Fibroblast of gingiva (primary cell): ENCODE data around the gene CEP43.

Source experiments
- DNase-seq: peaks from one replicate; pipeline ENCODE4 v3.0.0-alpha.2; 2011; ENCODE audit warnings: low read depth

CEP43 gene

DNA sequence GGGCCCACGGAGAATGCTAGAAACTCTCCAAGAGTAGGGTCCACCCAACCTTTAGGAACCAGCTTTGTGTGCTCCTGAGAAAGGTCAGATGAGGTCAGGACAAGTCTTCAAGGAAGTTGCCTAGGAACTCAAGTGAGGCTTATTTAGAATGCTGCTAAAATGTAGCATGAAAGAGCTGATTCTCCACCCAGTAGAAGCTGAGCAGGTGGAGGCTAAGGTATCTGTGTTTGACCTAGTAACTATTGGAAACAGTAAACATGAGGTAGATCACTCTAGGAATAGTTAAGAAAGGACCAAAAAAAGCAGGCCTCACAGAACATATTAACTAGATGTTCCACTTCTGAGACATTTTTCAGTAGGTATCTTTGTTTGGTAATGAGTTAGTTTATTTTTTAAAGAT is 13.9 kb downstream of the CEP43 start:
- DNase-seq = no peak

DNA sequence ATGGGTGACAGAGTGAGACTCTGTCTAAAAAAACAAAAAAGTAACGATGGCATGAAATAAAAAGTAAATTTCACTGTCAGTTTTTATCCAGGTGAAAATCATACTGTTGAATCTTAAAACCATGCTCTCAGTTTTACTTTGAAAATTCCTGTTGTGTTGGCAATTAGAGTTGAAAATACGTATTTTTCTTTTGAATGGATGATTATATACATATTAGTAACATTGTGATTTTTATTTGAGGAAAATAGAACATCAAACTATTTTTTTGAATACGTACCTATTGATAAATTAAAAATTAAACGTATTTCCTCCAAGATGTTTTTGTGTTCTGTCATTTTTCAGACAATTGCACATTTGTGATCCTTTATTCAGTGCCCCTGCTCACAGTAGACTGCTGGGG is 14.7 kb downstream of the CEP43 start:
- no peak for DNase-seq

DNA sequence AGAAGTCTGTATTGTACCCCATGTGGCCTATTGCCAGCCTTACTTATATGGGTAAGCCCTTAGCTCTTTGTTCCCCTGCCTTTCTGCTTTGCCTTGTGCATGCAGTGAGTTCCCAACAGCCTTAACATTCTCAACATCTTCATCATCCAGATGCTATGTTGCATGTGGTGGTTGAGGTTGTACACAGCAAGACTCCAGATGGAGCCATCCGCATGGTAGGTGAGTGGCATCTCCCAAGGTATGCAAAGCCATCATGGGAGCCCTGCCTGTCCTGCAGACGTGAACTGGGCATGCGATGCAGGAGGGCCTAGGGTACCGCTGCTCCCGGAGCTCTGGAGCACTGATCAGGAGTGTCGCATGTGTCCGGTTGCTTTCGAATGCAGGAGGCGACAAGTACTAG is 16.1 kb downstream of the CEP43 start:
- DNase-seq = no peak

DNA sequence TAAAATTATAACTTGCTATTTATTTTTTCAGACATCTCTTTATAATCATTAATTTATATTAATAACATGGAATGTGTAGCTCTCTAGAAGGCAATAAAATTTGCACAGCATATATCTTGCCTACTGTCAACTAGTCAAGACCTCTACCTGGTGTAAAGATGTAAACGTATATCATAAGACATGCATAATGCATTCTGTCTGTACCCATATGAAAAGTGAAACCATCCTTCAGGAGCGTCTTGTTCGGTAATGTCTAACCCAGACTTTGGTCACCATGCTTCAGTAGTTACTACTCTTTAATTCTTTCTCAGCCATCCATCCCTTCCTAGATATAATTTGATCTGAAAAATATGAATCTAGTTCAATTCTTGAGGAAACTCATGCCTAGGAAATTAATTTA is 21.0 kb downstream of the CEP43 start:
- no peak for DNase-seq

DNA sequence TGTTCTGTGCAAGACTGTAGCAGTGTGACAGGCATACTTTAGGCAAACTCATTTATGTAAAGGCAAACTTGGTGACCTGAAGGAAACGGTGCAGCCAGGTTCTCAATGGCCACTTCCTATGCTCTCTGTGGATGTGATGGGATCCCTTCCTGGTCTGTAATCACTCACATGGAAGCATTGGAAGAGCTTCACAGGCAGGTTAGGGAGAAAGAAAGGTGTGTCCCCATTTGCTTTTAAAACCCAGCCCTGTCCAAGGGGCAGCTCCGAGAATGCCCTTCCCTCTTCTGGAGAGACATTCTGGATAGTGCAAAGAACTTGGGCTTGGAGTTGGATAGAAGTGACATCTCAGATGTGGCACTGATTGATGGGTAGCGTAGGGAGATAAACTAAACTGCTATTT is 28.1 kb downstream of the CEP43 start:
- DNase-seq = no peak

DNA sequence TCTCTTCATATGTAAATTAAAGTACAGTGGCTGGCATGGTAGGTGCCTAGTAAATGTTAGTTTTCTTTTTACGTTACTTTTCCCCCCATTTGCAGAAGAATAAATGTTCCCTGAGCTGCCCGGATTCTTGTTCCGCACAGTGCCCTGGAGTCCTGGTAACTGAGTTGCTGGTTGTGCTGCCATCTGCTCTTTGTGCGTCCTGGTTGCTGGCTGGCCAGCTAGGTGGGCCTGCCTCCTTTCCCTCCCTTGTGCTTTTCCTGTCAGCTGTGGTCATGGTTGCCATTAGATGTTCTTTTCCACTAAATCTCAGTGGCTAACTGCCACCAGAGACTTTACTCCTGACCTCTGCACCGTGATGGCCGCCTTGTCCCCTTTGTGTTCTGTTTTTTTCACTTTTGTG is 28.6 kb downstream of the CEP43 start:
- DNase-seq = no peak

DNA sequence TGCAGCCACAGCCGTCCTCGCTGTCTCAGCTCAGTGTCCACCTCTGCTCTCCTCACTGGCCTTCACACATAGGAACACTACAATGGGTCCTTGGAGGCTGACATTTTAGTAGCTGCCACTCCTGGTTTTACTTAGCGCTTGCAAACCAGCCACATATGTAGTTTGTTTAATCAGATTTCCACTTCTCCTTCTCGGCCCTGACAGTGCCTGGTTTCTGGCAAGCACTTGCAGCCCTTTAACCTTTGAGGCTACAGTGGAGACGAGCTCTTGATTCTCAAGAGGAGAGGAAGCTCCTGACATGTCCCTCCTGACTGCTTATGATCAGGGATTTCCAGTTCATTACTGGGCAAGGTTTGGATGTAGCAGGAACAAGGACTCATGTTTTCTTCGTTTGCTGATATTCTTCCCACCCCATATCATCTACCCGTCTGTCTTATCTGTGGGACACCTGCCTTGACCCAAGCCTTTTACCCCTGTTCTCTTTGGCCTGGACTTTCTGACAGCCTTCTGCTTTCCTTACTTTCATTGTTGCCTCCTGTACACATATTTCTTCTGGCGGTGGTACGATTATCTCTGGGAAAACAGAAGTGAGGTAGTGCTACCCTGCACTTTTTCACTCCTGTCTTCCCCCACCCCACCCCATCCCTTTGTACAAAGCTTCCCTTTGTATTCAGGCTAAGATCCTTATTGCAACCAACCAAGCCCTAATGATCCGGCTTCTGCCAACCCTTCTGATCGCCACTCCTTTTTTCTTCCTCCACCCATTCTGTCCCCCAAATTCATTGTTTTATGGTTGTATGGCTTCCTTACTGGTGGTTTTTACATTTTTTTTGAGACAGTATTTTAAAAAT is 31.2 kb downstream of the CEP43 start:
- peak; percentile 17 for DNase-seq

DNA sequence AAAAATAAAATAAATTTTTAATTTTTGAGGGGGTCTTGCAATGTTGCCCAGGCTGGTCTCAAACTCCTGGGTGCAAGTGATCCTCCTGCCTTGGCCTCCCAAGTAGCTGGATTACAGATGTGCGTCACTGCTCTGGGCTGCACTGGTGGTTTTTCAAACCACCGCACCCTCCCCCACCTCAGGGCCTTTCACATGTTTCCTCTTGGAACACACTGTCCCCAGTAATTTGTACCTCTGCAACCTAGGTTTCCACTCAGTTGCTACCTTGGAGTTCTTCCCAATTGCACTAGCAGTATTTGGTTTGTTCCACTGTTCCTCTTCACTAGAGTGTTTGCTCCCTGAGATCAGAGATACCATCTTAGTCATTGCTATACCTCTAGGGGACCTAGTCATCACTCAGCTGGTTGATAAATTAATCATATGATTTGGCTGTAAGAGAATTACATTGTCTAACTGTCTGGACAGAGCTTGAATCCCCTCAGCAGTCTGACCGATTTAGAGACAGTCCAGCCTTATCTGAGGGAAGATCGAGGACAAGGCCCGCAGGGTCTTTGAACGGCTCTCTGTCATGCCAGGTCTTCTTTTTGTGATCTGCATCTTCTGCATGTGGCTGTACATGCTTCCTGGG is 32.0 kb downstream of the CEP43 start:
- no peak for DNase-seq

DNA sequence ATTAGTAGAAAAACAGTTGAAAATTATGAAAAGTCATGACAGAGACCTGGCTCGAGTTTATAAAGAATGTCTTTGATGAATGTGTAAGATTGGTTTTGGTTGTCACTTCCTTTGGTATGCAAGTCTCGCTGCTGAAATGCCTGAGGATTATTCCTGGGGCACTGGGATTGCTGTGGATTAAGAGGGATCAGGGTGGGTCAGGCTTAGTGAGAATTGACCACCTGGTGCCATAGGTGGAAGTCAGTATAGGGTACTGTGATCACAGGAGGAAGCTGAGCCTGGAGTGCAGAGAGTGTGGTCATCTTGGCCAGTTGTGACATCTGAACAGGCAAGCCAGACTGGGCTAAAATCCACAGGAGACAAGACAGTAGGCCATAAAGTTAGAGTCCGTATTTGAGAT is 34.9 kb downstream of the CEP43 start:
- DNase-seq = no peak

DNA sequence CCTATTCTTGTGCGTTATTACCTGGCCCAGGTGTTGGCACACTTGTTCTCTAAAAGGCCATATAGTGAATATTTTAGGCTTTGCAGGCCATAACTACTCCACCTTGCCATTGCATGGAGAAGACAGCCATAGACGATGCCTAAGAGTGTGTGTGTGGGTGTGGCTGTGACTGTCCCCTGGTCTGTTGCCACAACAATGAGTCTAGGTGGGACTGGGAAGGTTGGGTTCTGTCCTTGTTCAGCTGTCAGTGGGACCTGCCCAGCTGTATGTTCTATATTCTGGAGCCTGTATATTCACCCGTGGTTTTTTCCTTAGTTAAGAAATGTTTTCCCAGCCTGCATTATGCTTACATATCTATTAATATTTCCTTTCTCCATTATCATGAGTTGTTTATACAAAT is 38.6 kb downstream of the CEP43 start:
- DNase-seq = no peak

DNA sequence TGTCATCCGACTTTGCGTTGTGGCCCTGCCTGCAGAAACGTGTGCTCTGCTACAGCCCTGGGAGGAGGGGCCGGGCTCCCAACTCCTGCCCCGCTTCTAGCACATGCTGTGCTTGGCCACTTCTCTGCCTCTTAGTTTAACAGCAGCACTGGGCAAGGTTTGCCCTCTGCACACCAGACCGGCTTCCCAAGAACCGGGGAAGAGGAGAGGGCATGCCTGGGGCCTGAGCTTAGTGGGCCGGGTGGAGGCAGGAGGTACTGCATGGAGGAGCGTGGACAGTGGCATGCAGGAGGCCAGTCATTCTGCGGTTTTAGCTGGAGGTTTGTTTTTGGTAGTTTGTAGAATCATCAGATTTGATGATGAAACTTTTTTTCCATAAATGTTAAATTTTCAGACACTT is 45.5 kb downstream of the CEP43 start:
- peak; percentile 8 for DNase-seq

DNA sequence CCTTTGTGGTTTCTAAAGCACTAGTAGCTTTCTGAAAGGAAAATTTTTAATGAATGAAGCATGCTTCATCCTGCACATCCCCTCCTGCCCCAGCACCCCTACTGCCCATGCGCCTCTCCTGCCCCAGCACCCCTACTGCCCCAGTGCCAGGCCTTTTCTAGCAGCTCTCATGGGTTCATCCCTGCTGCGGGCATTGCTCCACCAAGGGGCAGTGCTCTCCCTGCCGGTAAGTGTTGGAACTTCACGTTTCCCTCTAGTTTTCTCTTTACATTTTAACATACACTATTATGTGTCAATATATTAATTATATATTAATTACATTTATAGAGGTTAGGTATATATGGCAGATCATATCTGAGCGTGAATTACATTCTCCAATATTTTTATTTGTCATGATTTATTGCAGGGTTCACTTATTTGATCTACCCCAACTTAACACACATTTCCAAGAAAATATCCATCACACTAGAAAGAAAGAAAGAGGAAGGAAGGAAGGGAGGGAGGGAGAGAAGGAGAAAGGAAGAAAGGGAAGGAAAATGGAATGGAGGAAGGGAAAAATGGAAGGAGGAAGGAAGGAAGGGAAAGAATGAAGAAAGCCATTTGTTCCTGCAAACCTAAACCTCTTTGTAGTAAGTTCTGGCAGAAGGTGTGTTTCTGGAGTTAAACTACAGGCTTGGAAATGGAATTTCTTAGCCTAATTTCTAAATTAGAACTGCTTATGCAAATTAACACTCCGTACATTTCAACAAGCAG is 46.8 kb downstream of the CEP43 start:
- DNase-seq = no peak

DNA sequence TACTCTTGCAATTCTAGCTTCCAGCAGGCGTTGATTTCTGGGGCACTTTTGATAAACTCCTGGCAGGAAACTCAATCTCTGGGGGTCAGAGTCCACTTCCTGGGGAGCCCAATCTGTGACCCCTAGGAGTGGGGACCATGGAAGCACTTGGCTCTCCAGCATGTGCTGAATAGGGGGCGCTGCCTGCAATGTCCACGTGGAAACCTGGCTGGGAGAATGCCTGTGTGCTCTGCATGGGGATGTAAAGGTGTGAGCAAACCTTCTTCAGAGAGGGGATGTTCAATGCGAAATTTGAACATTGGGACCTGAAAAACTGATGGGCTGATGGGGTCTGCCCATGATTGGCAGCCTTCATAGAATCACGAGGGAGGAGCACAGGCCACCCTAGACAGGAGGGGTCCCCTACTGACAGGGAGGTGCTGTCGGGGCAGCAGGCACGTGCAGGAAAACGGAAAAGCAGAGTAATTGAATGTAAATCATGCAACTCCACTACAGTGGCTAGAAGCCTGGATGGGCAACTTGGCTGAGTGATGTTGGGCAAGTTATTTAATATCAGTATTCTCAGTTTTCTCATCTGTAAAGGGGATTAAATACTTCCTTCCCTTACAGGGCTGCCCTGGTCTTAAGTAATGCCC is 47.8 kb downstream of the CEP43 start:
- DNase-seq = no peak

DNA sequence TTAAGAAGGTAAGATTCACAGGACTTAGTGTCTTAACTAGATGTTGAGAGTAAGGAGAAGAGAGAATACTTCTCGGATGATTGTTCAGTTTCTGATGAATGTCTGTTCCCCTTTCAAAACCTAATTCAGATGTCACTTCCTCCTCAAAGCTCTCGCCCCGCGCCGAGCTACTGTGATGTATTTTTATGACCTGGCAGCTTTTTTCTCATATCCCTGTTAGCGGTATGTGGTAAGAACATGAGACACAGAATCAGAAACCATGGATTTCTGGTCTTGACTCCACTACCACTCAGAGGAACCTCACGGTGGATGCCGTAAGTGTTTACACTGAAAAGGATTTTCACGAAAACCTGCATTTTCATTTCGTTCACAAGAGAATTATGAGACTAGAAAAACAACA is 48.4 kb downstream of the CEP43 start:
- no peak for DNase-seq
